ENCODE measurements around the gene NOP9. TPM values are rescaled to one million over a fixed set of nuclear protein-coding genes. Genes with fewer than 3 reads are reported as not detected.

NOP9 gene
- total RNA-seq, 1 experiment from 2014 or later = 39.4 TPM

DNA sequence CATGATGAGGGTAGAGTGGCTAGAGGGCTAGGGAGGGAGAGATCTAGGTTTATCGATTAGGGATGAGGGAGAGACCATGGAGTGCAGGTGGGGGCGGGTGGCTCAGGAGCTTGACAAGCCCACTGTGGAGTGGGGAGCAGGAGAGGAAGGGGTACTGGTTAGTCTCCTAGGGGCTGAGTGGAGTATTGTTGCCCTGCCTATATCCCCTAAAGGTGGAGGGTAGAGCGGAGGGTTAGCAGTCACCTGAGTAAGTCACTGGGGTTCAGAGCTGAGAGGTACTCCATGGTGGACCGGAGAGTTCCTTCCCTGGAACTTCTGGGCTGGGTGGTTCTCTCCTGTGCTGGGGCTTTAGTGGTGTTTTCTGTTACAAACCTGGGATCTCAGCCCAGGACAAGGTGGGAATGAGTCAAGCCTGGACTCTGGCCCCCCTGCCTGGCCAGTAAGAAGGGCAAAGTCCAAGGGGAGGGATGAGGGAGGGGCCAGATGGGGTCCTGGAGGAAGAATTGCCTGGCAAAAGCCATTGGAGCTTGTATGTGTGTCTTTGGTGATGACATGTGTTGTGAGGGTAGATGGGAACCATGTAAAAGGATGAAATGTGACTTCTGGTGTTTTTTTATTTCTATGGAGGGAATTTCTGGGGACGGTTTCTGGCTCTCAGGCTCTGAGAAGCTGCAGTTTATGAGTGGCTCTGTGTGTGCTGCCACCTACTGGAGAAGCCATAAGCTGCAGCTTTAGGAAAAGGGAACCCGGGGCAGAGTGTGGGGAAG is 8.1 kb downstream of the NOP9 start, which contains the start of gene CIDEB:
TSS of gene CIDEB (minus strand) at position 403 of the 767 bp plus-strand sequence. CDS start at position 284, 119 bp downstream.
- Histone ChIP-seq H4K20me1 (ENCODE audit: insufficient read depth) (no peaks in the 10 kb centered on the region), H3K9me2 (ENCODE audit: insufficient read depth) (no peaks in the 10 kb centered on the region), H2AFZ (ENCODE audit: low read depth, low read length, poor library complexity, severe bottlenecking) (no peak within 1 kb of the TSS), H3K9me3 (ENCODE audit: control insufficient read depth in 1 of 2, insufficient read depth in 1 of 2, low read depth in 1 of 2, low read length in 2 of 2) (no peaks in the 10 kb centered on the region), H3K4me3 (replicated peaks in 1 of 2; ENCODE audit: low read depth in 1 of 2, low read length in 2 of 2) (no peak within 1 kb of the TSS), H3K9ac (ENCODE audit: low read length) (peak within 1 kb of the TSS; percentile 29; the same call in 1 of the 2 replicates), H3K4me1 (ENCODE audit: control insufficient read depth in 1 of 2, insufficient read depth in 2 of 2, low read length in 2 of 2) (peaks cover 7 to 16% of the 10 kb centered on the region in 2 experiments), H3K36me3 (ENCODE audit: control insufficient read depth in 1 of 2, insufficient read depth in 2 of 2, low read length in 2 of 2) (peaks cover 30 to 35% of the 10 kb centered on the region in 2 experiments; a peak in 3 of 4 replicates), H3K27ac (ENCODE audit: low read depth, low read length) (peak within 1 kb of the TSS; percentile 20), H3K4me2 (ENCODE audit: low read length) (peak within 1 kb of the TSS; percentile 57), H3K27me3 (ENCODE audit: insufficient read depth, low read length) (no peaks in the 10 kb centered on the region), H3K79me2 (ENCODE audit: insufficient read depth, low read length) (no peaks in the 10 kb centered on the region; the same call in 1 of the 2 replicates)
- intact Hi-C loops (cut with micrococcal nuclease) = no loop called here
- ATAC-seq (peak; percentile 88), DNase-seq (ENCODE audit: low read depth, low spot score) (no peak)
- TF ChIP-seq RAD21 (IDR thresholded peaks at IDR 0.05; ENCODE audit: low read depth) (peak; percentile 57), ZFX (IDR thresholded peaks at IDR 0.05) (no peak)
- TF ChIP-seq, protein P1, sequence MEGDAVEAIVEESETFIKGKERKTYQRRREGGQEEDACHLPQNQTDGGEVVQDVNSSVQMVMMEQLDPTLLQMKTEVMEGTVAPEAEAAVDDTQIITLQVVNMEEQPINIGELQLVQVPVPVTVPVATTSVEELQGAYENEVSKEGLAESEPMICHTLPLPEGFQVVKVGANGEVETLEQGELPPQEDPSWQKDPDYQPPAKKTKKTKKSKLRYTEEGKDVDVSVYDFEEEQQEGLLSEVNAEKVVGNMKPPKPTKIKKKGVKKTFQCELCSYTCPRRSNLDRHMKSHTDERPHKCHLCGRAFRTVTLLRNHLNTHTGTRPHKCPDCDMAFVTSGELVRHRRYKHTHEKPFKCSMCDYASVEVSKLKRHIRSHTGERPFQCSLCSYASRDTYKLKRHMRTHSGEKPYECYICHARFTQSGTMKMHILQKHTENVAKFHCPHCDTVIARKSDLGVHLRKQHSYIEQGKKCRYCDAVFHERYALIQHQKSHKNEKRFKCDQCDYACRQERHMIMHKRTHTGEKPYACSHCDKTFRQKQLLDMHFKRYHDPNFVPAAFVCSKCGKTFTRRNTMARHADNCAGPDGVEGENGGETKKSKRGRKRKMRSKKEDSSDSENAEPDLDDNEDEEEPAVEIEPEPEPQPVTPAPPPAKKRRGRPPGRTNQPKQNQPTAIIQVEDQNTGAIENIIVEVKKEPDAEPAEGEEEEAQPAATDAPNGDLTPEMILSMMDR (IDR thresholded peaks at IDR 0.05 in 2 of 3, conservative IDR thresholded peaks at IDR 0.05 in 1 of 3; ENCODE audit: borderline replicate concordance in 1 of 3, insufficient read depth in 1 of 3, low read depth in 2 of 3, low read length in 2 of 3) = peak; percentile 69 to 98 (median 97); a peak in 5 of 6 replicates
- RAD21 ChIA-PET (ENCODE audit: low non-redundant PET in 1 of 2, low total read pairs in 2 of 2, uncharacterized antibody in 2 of 2, unreplicated experiment in 2 of 2) = interaction anchor here in 1 of 2 experiments (1.0 kb wide), 2 partner anchors 124 to 249 kb away, joined by 3 read pairs; no protein-coding TSS in a partner anchor
- no TSS peak for BruUV-seq (replicated peaks)
- CTCF ChIA-PET = interaction anchor here (0.6 to 3.3 kb wide), 24 partner anchors 9 to 249 kb away, joined by 3 to 59 read pairs (median 4); partner anchors contain the start of genes CHMP4A, DHRS1, MDP1 and NOP9
- POLR2A ChIA-PET = interaction anchor here (0.7 to 1.9 kb wide), 4 partner anchors 9 to 124 kb away, joined by 3 to 7 read pairs (median 4); partner anchors contain the start of gene TINF2
